ENCODE measurements around the gene TLL2.
A peak's percentile ranks its signal among the peaks of the same experiment; 100 is the strongest.

The TLL2 gene

DNA sequence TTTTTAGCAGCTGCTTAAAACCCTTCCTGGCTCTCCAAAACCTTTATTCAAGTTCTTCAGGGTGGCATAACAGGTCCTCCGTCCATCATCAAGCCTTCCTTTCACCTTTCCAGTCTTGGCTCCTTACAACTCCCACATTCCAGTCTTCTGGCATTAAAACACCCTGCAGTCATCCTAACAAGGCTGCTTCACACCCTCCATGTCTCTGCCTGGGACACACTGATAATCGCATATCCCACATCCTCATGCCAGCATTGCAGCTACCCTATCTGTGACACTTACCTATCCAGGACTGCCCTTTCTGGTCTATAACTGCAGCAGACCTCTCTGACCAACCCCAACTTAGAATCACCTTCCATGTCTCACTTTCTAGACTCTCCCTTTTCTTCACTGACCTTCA lies 2.6 kb upstream of the TLL2 start:
- Mint-ChIP-seq H3K4me1 (peaks cover 11% of the 10 kb centered on the region), H3K27ac (no peak overlapping the region), H3K9me3 (no peaks in the 10 kb centered on the region), H3K36me3 (peaks cover 9% of the 10 kb centered on the region), H3K27me3 (peaks cover 17% of the 10 kb centered on the region), H3K4me3 (no peak overlapping the region)

DNA sequence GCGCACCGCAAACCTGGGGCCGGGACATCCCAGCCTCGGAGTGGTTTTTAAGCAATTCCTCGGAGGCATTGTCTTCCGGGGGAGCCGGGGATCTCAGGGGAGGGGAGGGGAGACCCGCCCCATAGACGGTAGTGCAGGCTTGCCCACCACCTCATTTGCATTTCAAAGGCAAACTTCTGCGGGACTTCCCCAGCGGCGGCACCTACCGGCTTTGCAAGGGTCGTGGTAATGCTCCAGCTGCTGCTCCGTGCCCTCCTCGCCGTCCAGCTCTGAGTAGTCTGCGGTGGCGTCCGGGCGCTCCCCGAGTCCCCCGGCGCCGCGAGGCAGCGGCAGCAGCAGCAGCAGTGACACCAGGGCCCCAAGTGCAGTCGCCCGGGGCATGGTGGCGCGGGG lies 425 bp downstream of the TLL2 start:
- Mint-ChIP-seq H3K36me3 (no peaks in the 10 kb centered on the region), H3K27ac (no peak overlapping the region), H3K9me3 (no peaks in the 10 kb centered on the region), H3K4me3 (peak overlapping the region; percentile 82), H3K27me3 (peaks cover 19% of the 10 kb centered on the region), H3K4me1 (peaks cover 11% of the 10 kb centered on the region)

DNA sequence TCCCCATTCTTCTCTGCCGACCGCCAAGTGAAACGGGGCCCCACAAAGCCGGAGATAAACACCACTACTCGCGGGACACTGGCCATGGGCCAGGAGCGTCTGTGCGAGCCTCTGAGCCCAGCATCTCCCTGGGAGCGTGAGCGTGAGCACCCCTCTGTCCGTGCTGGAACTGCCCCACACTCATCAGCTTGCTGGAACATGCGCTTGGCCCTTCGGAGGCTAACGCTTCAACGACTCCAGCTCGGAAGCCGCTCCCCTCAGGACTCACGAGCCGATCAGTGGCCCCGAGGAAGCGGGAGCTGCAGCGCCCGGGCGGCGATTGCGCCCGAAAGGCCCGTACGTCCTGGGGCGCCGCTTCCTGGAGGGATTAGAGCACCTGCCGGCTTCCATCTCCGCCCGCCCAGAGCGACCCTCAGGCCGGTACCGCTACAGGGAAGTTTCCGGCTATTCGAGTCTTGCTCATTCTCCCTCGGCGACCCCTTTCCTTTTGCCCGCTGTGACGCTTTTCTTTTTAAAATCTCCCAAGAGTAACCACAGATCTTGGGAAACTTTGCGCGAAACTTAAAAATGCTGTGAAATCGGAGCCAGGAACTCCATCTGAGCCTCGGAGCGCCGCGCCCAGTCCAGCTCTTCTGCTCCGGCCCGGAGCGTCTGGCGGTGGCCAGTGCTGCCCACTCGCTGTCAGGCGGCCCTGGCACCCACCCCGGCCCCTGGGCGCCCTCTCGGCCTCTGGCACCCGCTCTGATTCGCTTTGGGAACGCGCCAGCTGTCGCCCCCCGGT lies 1.0 kb downstream of the TLL2 start:
- Mint-ChIP-seq H3K9me3 (no peaks in the 10 kb centered on the region), H3K36me3 (no peaks in the 10 kb centered on the region), H3K27me3 (peaks cover 19% of the 10 kb centered on the region)

DNA sequence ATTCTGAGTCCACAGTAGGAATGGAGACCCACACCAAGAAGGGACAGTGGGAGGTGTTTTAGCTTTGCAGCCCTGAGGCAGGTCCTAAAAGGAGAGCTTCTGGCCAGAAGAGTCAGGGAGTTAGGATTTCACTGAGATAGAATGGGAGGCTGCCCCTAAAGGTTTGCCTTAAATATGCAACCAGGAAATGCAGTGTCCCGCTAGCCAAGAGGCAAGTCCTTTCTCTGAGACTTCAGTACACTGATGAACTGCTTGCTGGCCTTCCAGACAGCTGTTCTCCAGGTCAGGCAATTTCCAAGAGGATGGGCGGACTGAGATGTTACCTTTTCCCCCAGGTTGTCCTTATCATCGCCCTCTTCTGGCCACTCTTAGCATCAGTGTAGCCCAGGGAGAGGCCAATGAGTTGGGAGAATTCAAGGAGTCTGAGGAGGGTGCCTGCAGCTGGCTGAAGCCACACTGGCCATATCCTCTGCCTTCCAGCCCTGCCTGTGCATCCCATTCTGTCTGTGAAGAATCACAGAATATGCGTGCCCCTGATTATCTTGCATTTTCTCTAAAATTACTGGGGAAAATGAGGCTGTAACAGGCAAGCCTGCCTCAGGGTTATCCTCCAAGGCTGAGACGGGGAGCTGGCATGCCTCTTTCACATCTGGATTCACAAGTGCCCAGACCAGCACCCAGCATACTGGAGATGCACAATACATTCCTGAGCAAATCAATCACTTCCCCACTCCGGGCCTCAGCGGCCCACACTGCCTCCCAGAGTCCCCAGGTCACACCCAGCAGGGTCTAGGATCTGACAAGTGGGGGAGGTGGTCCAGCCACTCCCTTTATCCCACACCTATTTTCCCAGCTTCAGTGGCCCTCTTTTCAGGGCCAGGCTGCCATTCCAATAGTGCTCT lies 2.4 kb downstream of the TLL2 start:
- Mint-ChIP-seq H3K4me1 (peaks cover 11% of the 10 kb centered on the region), H3K36me3 (no peaks in the 10 kb centered on the region), H3K9me3 (no peaks in the 10 kb centered on the region), H3K4me3 (peak overlapping the region; percentile 16), H3K27ac (no peak overlapping the region), H3K27me3 (peaks cover 19% of the 10 kb centered on the region)

More for the DNA sequence above, 1.0 kb downstream of the TLL2 start:
- Mint-ChIP-seq H3K27ac (no peak overlapping the region), H3K4me1 (peaks cover 11% of the 10 kb centered on the region), H3K4me3 (peak overlapping the region; percentile 71)

DNA sequence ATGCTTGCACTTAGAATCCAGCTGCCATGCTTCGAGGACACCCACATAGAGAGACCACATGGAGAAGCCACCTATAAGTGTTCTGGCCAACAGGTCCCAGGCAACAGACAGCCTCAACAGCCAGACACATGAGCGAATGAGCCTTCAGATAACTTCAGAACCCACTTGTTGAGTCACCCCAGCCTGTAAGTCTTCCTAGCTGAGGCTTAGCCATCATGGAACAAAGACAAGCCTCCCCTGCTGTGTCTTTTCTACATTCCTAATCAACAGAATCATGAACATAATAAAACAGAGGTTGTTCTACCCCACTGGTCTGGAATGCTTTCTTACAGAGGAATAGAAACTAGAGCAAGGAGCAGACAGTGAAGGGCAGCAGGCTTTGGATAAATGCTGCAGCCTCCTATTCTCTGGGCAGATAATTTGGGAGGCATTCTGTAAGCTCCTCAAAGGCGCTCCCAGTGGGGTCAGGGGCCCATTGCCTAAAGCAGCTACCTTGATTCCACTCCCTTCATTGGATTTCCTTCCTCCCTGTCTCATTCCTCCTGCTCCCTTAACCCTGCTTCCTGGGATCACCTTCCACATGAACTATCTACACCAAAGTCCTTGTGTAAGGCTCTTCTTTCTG lies 4.6 kb downstream of the TLL2 start:
- H3K9me3 Mint-ChIP-seq, result no peaks in the 10 kb centered on the region
- no peak overlapping the region for H3K27ac Mint-ChIP-seq
- no peak overlapping the region for H3K4me3 Mint-ChIP-seq
- H3K4me1 Mint-ChIP-seq, result peaks cover 6% of the 10 kb centered on the region
- no peaks in the 10 kb centered on the region for H3K36me3 Mint-ChIP-seq
- H3K27me3 Mint-ChIP-seq, result peaks cover 9% of the 10 kb centered on the region

DNA sequence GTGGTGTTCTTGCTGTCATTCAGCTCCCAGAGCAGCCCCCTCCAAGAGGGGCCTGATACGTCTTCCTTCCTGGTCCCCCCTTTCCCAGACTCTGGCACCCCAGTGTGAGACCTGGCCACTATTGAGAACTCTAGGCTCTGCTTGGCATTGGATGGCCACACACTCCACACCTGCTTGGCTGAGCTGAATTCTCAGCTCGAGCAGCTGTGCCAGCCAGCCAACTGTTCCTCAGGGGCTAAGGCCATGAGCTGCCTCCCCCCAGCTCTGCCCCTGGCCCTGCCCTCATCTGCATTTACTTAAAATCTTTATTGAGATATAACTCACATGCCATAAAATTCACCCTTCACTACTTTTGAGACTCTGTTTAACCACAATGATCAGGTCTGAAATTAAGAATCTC lies 6.7 kb downstream of the TLL2 start:
- Mint-ChIP-seq H3K27me3 (peaks cover 5% of the 10 kb centered on the region), H3K4me3 (no peak overlapping the region), H3K27ac (no peak overlapping the region), H3K36me3 (no peaks in the 10 kb centered on the region), H3K9me3 (no peaks in the 10 kb centered on the region), H3K4me1 (peaks cover 3% of the 10 kb centered on the region)

DNA sequence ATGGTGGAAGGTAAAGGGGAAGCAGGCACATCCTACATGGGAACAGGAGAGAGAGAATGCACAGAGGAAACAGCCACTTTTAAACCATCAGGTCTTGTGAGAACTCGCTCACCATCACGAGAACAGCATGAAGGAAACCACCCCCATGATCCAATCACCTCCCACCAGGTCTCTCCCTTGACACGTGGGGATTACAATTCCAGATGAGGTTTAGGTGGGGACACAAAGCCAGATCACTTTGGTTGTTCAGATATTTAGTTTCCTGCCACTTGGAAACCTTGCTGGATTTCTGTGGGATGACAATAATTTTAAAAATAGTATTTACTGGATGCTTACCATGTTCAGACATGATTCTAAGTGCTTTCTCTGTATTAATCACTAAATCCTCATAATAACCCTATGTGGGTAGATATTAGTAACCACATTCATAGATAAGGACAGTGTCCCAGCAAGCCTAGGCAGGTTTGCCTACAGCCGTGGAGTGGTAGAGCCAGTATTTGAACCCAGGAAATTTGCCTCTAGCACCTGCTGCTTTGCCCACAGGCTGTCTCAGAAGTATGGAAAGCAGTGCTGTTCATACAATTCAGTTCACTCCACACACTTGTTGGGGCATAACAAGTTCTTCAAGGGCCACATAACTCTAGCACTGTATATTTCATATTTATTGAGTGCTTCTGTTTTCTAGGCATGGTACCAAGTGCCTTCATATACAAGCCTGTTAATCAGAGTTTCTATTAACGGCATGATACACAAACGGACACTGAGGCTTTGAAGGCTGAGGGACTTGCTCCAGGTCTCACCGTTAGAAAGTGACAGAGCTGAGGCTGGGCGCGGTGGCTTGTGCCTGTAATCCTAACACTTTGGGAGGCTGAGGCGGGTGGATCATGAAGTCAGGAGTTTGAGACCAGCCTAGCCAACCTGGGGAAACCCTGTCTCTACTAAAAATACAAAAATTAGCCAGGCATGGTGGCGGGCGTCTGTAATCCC lies 8.3 kb downstream of the TLL2 start:
- Mint-ChIP-seq H3K27me3 (no peaks in the 10 kb centered on the region), H3K27ac (no peak overlapping the region), H3K36me3 (no peaks in the 10 kb centered on the region), H3K4me3 (no peak overlapping the region), H3K9me3 (no peaks in the 10 kb centered on the region), H3K4me1 (no peaks in the 10 kb centered on the region)

DNA sequence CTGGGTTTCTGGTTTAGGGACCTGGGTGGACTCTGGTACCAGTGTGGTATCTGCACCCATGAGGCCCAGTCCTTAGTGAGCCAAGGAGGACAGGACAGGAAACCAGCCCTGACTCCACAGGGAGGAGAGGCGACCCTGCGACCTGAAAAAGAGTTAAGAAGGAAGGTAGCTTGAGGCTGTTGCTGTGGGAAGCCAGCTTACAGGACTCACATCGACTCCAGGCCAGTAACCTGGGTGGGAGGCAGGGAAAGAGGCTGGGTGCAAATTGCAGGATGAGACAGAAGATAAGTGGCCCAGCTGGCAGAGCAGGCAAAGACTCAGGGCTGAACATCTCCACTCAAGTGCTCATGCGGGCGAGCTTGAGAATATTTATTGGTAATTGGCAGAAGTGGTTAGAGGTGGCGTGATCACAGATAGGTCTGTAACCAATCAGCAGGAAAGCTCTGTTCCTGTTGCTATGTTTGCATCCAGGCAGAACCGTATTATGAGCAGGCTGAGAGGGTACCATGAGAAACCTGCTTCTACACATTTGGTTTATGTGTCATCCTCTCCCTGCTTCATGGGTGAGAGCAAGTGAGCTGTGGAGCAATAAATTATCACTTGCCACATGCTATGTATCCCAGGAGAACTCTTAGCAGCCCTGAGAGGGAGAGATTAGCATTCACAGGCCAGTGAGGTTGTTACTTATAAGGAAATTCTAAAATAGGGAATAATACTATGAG lies 11.0 kb downstream of the TLL2 start:
- Mint-ChIP-seq H3K4me3 (no peak overlapping the region), H3K9me3 (no peaks in the 10 kb centered on the region), H3K36me3 (no peaks in the 10 kb centered on the region), H3K27me3 (no peaks in the 10 kb centered on the region), H3K27ac (no peak overlapping the region), H3K4me1 (no peaks in the 10 kb centered on the region)

DNA sequence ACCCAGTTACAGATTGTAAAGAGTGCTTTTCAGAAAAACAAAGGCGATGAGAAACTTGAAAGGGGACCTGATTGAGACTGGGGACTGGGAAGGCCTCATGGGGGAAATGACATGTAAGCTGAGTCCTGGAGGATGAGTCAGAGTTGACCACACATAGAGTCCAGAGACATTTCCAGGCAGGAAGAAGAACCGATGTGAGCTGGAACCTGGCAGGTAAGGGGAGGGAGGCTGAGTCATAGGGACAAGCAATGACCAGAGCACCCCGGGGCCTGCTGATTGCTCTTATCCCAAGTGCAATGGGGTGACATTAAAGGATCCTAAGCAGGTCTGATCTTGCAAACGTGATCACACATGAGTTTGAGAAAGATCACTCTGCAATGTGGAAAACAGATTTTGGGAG lies 11.7 kb downstream of the TLL2 start:
- H3K27ac Mint-ChIP-seq, result no peak overlapping the region
- H3K4me3 Mint-ChIP-seq, result no peak overlapping the region
- no peaks in the 10 kb centered on the region for H3K4me1 Mint-ChIP-seq

DNA sequence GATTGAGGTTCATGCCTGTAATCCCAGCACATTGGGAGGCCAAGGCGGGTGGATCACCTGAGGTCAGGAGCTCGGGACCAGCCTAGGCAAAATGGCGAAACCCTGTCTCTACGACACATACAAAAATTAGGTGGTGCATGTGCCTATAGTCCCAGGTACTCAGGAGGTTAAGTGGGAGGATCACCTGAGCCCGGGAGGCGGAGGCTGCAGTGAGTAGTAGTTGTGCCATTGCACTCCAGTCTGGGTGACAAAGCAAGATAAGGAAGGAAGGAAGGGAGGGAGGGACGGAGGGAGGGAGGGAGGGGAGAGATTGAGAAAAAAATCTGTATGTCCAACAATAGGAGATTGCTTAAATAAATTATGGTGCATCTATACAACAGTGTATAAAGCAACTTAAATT lies 13.2 kb downstream of the TLL2 start:
- Mint-ChIP-seq H3K4me1 (no peaks in the 10 kb centered on the region), H3K4me3 (no peak overlapping the region), H3K27me3 (no peaks in the 10 kb centered on the region), H3K9me3 (no peaks in the 10 kb centered on the region), H3K36me3 (no peaks in the 10 kb centered on the region), H3K27ac (no peak overlapping the region)

More for the DNA sequence above, 11.7 kb downstream of the TLL2 start:
- Mint-ChIP-seq H3K36me3 (no peaks in the 10 kb centered on the region), H3K27me3 (no peaks in the 10 kb centered on the region), H3K9me3 (no peaks in the 10 kb centered on the region)

DNA sequence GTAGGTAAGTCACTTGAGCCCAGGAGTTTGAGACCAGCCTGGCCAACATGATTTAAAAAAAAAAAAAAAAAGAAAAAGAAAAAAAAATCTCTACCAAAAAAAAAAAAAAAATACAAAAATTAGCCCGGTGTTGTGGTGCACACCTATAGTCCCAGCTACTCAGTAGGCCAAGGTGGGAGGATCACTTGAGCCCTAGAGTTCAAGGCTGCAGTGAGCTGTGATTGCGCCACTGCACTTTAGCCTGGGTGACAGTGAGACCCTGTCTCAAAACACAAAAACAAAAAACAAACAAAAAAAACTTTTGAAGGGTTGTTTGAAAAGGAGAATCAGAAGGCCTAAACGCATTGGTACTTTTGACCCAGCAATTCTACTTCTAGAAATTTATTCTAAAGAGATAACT lies 13.7 kb downstream of the TLL2 start:
- no peaks in the 10 kb centered on the region for H3K36me3 Mint-ChIP-seq
- H3K4me1 Mint-ChIP-seq, result no peaks in the 10 kb centered on the region
- H3K4me3 Mint-ChIP-seq, result no peak overlapping the region
- no peak overlapping the region for H3K27ac Mint-ChIP-seq
- H3K27me3 Mint-ChIP-seq, result no peaks in the 10 kb centered on the region
- H3K9me3 Mint-ChIP-seq, result no peaks in the 10 kb centered on the region

DNA sequence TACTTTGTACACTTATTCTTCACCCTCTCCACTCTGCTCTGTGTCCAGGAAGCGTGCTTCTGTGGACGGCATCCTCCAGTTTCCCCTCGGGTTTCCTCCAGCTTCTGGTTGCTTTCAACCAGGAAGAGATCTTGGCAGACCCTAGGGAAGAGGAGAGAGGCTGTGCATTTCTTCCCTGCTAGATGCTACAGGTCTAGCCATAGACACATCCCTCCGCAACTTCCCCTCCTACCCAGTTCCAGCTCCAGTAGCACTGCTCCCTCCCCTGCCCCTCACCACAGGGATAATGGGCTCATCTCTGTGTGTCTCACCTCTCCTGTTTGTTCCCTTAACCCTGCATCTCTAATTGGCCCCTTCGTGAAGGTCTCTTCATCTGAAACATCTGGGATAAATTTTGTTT lies 16.3 kb downstream of the TLL2 start:
- Mint-ChIP-seq H3K4me3 (no peak overlapping the region), H3K36me3 (no peaks in the 10 kb centered on the region), H3K9me3 (no peaks in the 10 kb centered on the region), H3K27me3 (no peaks in the 10 kb centered on the region), H3K27ac (no peak overlapping the region), H3K4me1 (no peaks in the 10 kb centered on the region)

DNA sequence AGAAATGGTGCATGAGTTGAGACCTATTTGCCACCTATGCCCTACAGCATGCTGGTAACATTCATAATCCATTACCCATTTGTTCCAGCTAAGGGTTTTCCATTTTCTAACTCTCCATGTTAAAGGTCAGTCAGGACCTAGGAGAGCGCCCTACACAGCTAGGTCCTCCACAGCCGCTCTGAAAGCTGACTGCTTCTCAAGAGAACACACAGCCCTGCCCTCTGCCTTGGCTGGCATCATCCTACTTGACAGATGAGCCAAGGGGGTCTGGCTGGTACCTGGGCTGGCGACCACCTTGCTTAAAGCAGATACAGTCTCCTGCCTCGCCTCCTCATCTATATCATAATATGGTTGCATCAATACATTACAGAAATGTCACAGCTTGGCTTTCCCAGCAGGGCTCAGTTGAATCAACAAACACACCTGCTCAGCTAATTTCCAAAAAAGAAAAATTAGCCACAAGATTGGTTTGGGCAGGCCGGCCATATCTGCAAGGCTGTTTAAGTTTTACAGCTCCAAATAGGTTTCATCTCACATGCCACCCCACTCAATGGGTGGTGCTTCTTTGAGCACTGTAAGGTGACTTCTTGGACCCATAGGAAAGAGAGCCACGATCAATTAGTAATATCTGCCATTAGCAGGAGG lies 17.3 kb downstream of the TLL2 start:
- Mint-ChIP-seq H3K27me3 (no peaks in the 10 kb centered on the region), H3K9me3 (no peaks in the 10 kb centered on the region), H3K4me3 (no peak overlapping the region), H3K36me3 (no peaks in the 10 kb centered on the region), H3K4me1 (no peaks in the 10 kb centered on the region), H3K27ac (no peak overlapping the region)

DNA sequence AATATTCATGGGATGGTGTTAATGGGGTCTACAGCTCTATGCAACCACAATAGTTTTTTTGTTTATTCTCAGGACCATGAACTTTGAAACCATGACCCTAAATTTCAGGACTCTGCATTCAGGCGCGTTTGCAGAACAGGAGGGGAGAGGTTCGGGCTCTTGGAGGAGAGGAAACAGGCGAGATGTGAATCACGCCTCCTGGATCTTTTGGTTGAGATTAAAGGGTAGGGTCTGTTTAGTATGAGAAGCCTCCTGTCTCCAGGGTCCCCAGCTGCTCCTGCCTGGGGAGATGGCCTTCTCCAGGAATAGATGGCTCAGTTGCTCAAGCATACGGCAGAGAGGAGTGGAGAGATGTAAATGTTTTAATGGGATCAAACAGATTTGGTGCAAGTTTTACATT lies 18.2 kb downstream of the TLL2 start:
- no peaks in the 10 kb centered on the region for H3K9me3 Mint-ChIP-seq
- no peak overlapping the region for H3K27ac Mint-ChIP-seq
- no peaks in the 10 kb centered on the region for H3K27me3 Mint-ChIP-seq
- H3K36me3 Mint-ChIP-seq, result no peaks in the 10 kb centered on the region
- no peak overlapping the region for H3K4me3 Mint-ChIP-seq
- H3K4me1 Mint-ChIP-seq, result no peaks in the 10 kb centered on the region
